ENCODE results near the gene GPR84.

The GPR84 gene

GRCh38 chr12:54370171-54370730 is 6.0 kb upstream of the GPR84 start:
- no peak overlapping the region for H3K27ac ChIP-seq (ENCODE audit: low read depth, low read length)
- no peaks in the 10 kb centered on the region for H3K79me1 ChIP-seq (ENCODE audit: low read length)
- no peak overlapping the region for H2BK120ac ChIP-seq (ENCODE audit: low read depth, low read length)
- peak overlapping the region; percentile 42 for H3K4me2 ChIP-seq (ENCODE audit: low read length)
- no peak overlapping the region for H4K5ac ChIP-seq (ENCODE audit: low read length)
- H3K4me1 ChIP-seq (ENCODE audit: control insufficient read depth, low read depth, low read length), result peaks cover 6% of the 10 kb centered on the region
- H3K4ac ChIP-seq (ENCODE audit: low read depth, low read length), result no peak overlapping the region
- H3K23ac ChIP-seq (ENCODE audit: low read length), result no peak overlapping the region
- no peaks in the 10 kb centered on the region for H3K27me3 ChIP-seq (ENCODE audit: insufficient read depth, low read length, poor library complexity)
- H2BK5ac ChIP-seq (ENCODE audit: low read length), result no peak overlapping the region
- no peak overlapping the region for H2AK5ac ChIP-seq (ENCODE audit: low read length)
- WGBS (ENCODE audit: extremely low coverage, insufficient coverage, low lambda C conversion rate), result no CpG with 5 or more reads among the region's 44 CpGs
- no peaks in the 10 kb centered on the region for H3K36me3 ChIP-seq (ENCODE audit: control insufficient read depth, insufficient read depth, low read length)
- peak overlapping the region; percentile 61 for H3K9ac ChIP-seq (ENCODE audit: low read length)
- no peak overlapping the region for H3K4me3 ChIP-seq (ENCODE audit: low read length)
- peak overlapping the region; percentile 81 for H3K56ac ChIP-seq (ENCODE audit: low read length)
- no peak overlapping the region for H4K8ac ChIP-seq (ENCODE audit: low read depth, low read length)
- H3K79me2 ChIP-seq (ENCODE audit: control insufficient read depth, insufficient read depth, low read length), result no peaks in the 10 kb centered on the region
- DNase-seq, result peak; percentile 92
- H3K18ac ChIP-seq (ENCODE audit: low read length), result peak overlapping the region; percentile 41
- no peak overlapping the region for H2BK15ac ChIP-seq (replicated peaks; ENCODE audit: low read depth)

GRCh38 chr12:54369597-54370131 is 5.4 kb upstream of the GPR84 start:
- H3K4me1 ChIP-seq (ENCODE audit: control insufficient read depth, low read depth, low read length), result peaks cover 6% of the 10 kb centered on the region
- H3K36me3 ChIP-seq (ENCODE audit: control insufficient read depth, insufficient read depth, low read length), result no peaks in the 10 kb centered on the region
- peak overlapping the region; percentile 49 for H3K4me2 ChIP-seq (ENCODE audit: low read length)
- no peak overlapping the region for H2BK120ac ChIP-seq (ENCODE audit: low read depth, low read length)
- H2BK5ac ChIP-seq (ENCODE audit: low read length), result no peak overlapping the region
- H3K27me3 ChIP-seq (ENCODE audit: insufficient read depth, low read length, poor library complexity), result no peaks in the 10 kb centered on the region
- H3K4ac ChIP-seq (ENCODE audit: low read depth, low read length), result no peak overlapping the region
- no peak for DNase-seq
- peak overlapping the region; percentile 35 for H3K9ac ChIP-seq (ENCODE audit: low read length)
- WGBS (ENCODE audit: extremely low coverage, insufficient coverage, low lambda C conversion rate), result no CpG with 5 or more reads among the region's 21 CpGs
- no peak overlapping the region for H3K4me3 ChIP-seq (ENCODE audit: low read length)
- H4K5ac ChIP-seq (ENCODE audit: low read length), result no peak overlapping the region
- peak overlapping the region; percentile 41 for H3K18ac ChIP-seq (ENCODE audit: low read length)
- no peaks in the 10 kb centered on the region for H3K79me1 ChIP-seq (ENCODE audit: low read length)
- no peak overlapping the region for H3K23ac ChIP-seq (ENCODE audit: low read length)
- H3K27ac ChIP-seq (ENCODE audit: low read depth, low read length), result no peak overlapping the region
- no peak overlapping the region for H2AK5ac ChIP-seq (ENCODE audit: low read length)
- no peak overlapping the region for H4K8ac ChIP-seq (ENCODE audit: low read depth, low read length)
- H3K79me2 ChIP-seq (ENCODE audit: control insufficient read depth, insufficient read depth, low read length), result no peaks in the 10 kb centered on the region
- H3K56ac ChIP-seq (ENCODE audit: low read length), result peak overlapping the region; percentile 74
- H2BK15ac ChIP-seq (replicated peaks; ENCODE audit: low read depth), result no peak overlapping the region

DNA sequence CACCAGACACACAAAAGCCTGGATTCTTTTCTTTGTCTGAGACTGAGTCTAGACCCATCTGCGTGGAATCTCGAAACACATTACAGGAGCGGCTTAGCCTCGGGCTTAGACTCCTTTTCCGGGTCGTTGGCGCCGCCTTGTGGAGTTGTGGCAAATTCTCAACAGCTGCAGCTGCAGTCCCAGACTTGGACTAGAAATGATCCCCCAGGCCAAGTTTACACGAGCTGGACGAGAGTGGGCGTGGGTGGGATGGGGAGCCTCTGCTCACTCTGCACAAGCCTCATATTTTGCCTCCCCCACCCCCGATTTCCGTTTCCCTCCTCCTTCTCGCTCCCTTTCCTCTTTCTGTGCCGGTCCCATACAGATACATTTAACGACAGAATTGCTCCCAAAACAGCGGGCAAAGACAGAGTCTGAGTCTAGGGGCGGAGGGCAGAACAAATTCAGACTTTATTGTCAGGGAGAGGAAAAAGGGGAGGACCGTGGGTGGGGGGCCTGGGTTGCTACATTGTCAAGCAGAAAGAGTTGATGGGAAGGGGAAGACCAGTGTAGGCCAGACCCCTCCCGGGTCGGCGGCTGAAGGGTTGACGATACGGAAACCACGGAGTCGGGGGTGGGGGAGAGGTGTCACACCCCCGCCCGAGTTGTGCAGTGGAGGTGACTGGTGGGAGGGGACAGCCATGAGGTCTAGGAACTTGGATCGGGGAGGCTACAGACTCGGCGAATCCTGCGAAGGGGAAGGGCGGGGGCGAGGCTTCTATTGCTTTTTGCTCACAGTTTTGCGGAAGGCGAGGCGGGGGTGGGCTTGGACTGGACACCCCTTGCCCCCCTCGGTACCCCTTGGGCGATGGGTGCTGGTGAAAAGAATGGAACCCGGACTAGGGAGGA is 4.7 kb upstream of the GPR84 start:
- Histone ChIP-seq H3K4me2 (ENCODE audit: low read length) (peak overlapping the region; percentile 49), H4K8ac (ENCODE audit: low read depth, low read length) (no peak overlapping the region), H2AK5ac (ENCODE audit: low read length) (no peak overlapping the region), H3K79me2 (ENCODE audit: control insufficient read depth, insufficient read depth, low read length) (no peaks in the 10 kb centered on the region), H3K79me1 (ENCODE audit: low read length) (no peaks in the 10 kb centered on the region), H3K56ac (ENCODE audit: low read length) (peak overlapping the region; percentile 74), H4K5ac (ENCODE audit: low read length) (no peak overlapping the region), H3K4ac (ENCODE audit: low read depth, low read length) (no peak overlapping the region), H3K36me3 (ENCODE audit: control insufficient read depth, insufficient read depth, low read length) (no peaks in the 10 kb centered on the region), H3K9ac (ENCODE audit: low read length) (peak overlapping the region; percentile 40), H3K27ac (ENCODE audit: low read depth, low read length) (no peak overlapping the region), H3K27me3 (ENCODE audit: insufficient read depth, low read length, poor library complexity) (no peaks in the 10 kb centered on the region), H3K23ac (ENCODE audit: low read length) (no peak overlapping the region), H2BK15ac (replicated peaks; ENCODE audit: low read depth) (no peak overlapping the region), H3K18ac (ENCODE audit: low read length) (no peak overlapping the region), H2BK5ac (ENCODE audit: low read length) (no peak overlapping the region), H3K4me1 (ENCODE audit: control insufficient read depth, low read depth, low read length) (peaks cover 6% of the 10 kb centered on the region), H2BK120ac (ENCODE audit: low read depth, low read length) (no peak overlapping the region), H3K4me3 (ENCODE audit: low read length) (no peak overlapping the region)
- WGBS (ENCODE audit: extremely low coverage, insufficient coverage, low lambda C conversion rate), result no CpG with 5 or more reads among the region's 40 CpGs
- peak; percentile 80 for DNase-seq

DNA sequence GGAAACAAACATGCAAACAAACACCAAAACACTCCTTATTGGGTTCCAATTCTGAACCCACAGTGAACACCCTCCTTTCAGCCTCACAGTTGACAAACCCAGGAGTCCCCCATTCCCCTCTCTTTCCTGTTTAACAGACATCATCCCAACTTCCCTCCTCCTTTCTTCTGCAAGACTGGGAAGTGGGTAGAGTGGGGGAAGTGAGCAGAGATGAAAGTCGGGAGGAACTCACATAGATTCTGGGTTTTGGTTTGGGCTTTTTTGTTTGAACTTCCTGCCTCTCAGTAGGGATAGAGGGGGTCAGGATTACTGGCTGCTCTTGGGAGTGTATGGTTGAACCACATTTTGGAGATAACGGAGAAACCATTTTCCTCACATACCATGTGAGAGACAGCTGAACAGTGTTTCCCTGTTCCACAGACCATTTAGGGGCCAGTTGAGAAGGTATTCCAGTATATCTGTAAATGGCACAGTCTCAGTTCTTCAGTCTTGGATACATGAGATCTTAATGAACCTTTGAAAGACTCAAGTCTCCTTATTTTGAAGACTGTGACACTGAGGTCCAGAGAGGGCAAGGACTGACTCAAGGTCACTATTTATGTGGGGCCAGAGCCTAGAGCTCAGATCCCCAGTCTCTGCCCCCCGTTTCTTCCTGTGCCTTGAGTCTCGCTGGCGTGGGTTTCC is 3.9 kb upstream of the GPR84 start:
- no peak overlapping the region for H3K4me3 ChIP-seq (ENCODE audit: low read length)
- DNase-seq, result no peak
- no CpG with 5 or more reads among the region's 5 CpGs for WGBS (ENCODE audit: extremely low coverage, insufficient coverage, low lambda C conversion rate)
- peak overlapping the region; percentile 6 for H3K56ac ChIP-seq (ENCODE audit: low read length)
- H3K9ac ChIP-seq (ENCODE audit: low read length), result no peak overlapping the region
- H3K23ac ChIP-seq (ENCODE audit: low read length), result no peak overlapping the region
- H3K36me3 ChIP-seq (ENCODE audit: control insufficient read depth, insufficient read depth, low read length), result no peaks in the 10 kb centered on the region
- H3K27me3 ChIP-seq (ENCODE audit: insufficient read depth, low read length, poor library complexity), result no peaks in the 10 kb centered on the region
- no peak overlapping the region for H4K8ac ChIP-seq (ENCODE audit: low read depth, low read length)
- H2BK120ac ChIP-seq (ENCODE audit: low read depth, low read length), result no peak overlapping the region
- H2AK5ac ChIP-seq (ENCODE audit: low read length), result no peak overlapping the region
- H3K18ac ChIP-seq (ENCODE audit: low read length), result no peak overlapping the region
- H3K79me2 ChIP-seq (ENCODE audit: control insufficient read depth, insufficient read depth, low read length), result no peaks in the 10 kb centered on the region
- H2BK5ac ChIP-seq (ENCODE audit: low read length), result no peak overlapping the region
- H3K4me1 ChIP-seq (ENCODE audit: control insufficient read depth, low read depth, low read length), result peaks cover 6% of the 10 kb centered on the region
- no peak overlapping the region for H3K4ac ChIP-seq (ENCODE audit: low read depth, low read length)
- no peaks in the 10 kb centered on the region for H3K79me1 ChIP-seq (ENCODE audit: low read length)
- H2BK15ac ChIP-seq (replicated peaks; ENCODE audit: low read depth), result no peak overlapping the region
- no peak overlapping the region for H3K4me2 ChIP-seq (ENCODE audit: low read length)
- H3K27ac ChIP-seq (ENCODE audit: low read depth, low read length), result no peak overlapping the region
- no peak overlapping the region for H4K5ac ChIP-seq (ENCODE audit: low read length)

- no peaks in the 10 kb centered on the region for H3K79me1 ChIP-seq (ENCODE audit: low read length)
- no peak overlapping the region for H2BK5ac ChIP-seq (ENCODE audit: low read length)
- no peak overlapping the region for H4K5ac ChIP-seq (ENCODE audit: low read length)
- H3K36me3 ChIP-seq (ENCODE audit: control insufficient read depth, insufficient read depth, low read length), result no peaks in the 10 kb centered on the region
- H2BK15ac ChIP-seq (replicated peaks; ENCODE audit: low read depth), result no peak overlapping the region
- H3K79me2 ChIP-seq (ENCODE audit: control insufficient read depth, insufficient read depth, low read length), result no peaks in the 10 kb centered on the region
- no peak overlapping the region for H3K4ac ChIP-seq (ENCODE audit: low read depth, low read length)
- no peak overlapping the region for H3K27ac ChIP-seq (ENCODE audit: low read depth, low read length)
- no peak overlapping the region for H2BK120ac ChIP-seq (ENCODE audit: low read depth, low read length)
- H4K8ac ChIP-seq (ENCODE audit: low read depth, low read length), result no peak overlapping the region
- no peak overlapping the region for H3K18ac ChIP-seq (ENCODE audit: low read length)
- no peak overlapping the region for H3K4me3 ChIP-seq (ENCODE audit: low read length)
- WGBS (ENCODE audit: extremely low coverage, insufficient coverage, low lambda C conversion rate), result no CpG with 5 or more reads among the region's 6 CpGs
- DNase-seq, result no peak
- no peak overlapping the region for H3K23ac ChIP-seq (ENCODE audit: low read length)
- no peak overlapping the region for H3K4me2 ChIP-seq (ENCODE audit: low read length)
- no peak overlapping the region for H2AK5ac ChIP-seq (ENCODE audit: low read length)
- no peaks in the 10 kb centered on the region for H3K27me3 ChIP-seq (ENCODE audit: insufficient read depth, low read length, poor library complexity)
- H3K4me1 ChIP-seq (ENCODE audit: control insufficient read depth, low read depth, low read length), result peaks cover 2% of the 10 kb centered on the region
- H3K56ac ChIP-seq (ENCODE audit: low read length), result peak overlapping the region; percentile 3
- H3K9ac ChIP-seq (ENCODE audit: low read length), result no peak overlapping the region
These were observed 668 bp downstream of the GPR84 start for GRCh38 chr12:54363618-54364017.

All from mesendoderm (in vitro differentiated cells).